Fibroblast of gingiva (primary cell): ENCODE measurements around the gene SFXN4.
A peak's percentile ranks its signal among the peaks of the same experiment; 100 is the strongest.

Experiments
- DNase-seq: peaks from one replicate; pipeline ENCODE4 v3.0.0-alpha.2; 2011; ENCODE audit warnings: low read depth

Gene SFXN4

GRCh38 chr10:119165171-119166117, at the start of gene SFXN4:
TSS of gene SFXN4 (minus strand) at chr10:119165714. CDS start at chr10:119165647, 67 bp downstream.
- peak; percentile 61 for DNase-seq

GRCh38 chr10:119211625-119212441, 46.3 kb upstream of the SFXN4 start:
- DNase-seq: no peak

- DNase-seq: peak; percentile 90
Observed at GRCh38 chr10:119211176-119211575, 45.7 kb upstream of the SFXN4 start.

GRCh38 chr10:119210633-119211032, 45.1 kb upstream of the SFXN4 start:
- DNase-seq: no peak

- DNase-seq: peak; percentile 15
Observed at GRCh38 chr10:119209736-119210355, 44.3 kb upstream of the SFXN4 start.

GRCh38 chr10:119209035-119209735, 43.7 kb upstream of the SFXN4 start:
- DNase-seq: peak; percentile 71

GRCh38 chr10:119208553-119208940, 43.0 kb upstream of the SFXN4 start:
- peak; percentile 31 for DNase-seq

GRCh38 chr10:119207713-119208552, 42.4 kb upstream of the SFXN4 start:
- DNase-seq: peak; percentile 50

- peak; percentile 98 for DNase-seq
Observed at GRCh38 chr10:119207366-119207666, 41.8 kb upstream of the SFXN4 start, which contains the start of gene GRK5. TSS of gene GRK5 (plus strand) at chr10:119207571. CDS start at chr10:119207918, 347 bp downstream.

GRCh38 chr10:119206603-119207365, 41.3 kb upstream of the SFXN4 start:
- peak; percentile 45 for DNase-seq

GRCh38 chr10:119205894-119206602, 40.5 kb upstream of the SFXN4 start:
- DNase-seq: no peak

- DNase-seq: no peak
Observed at GRCh38 chr10:119203006-119203405, 37.5 kb upstream of the SFXN4 start.

GRCh38 chr10:119201233-119201632, 35.7 kb upstream of the SFXN4 start:
- DNase-seq: no peak

GRCh38 chr10:119199231-119199992, 33.9 kb upstream of the SFXN4 start:
- peak; percentile 82 for DNase-seq

- DNase-seq: no peak
Observed at GRCh38 chr10:119198438-119198837, 32.9 kb upstream of the SFXN4 start.

- peak; percentile 23 for DNase-seq
Observed at GRCh38 chr10:119197921-119198320, 32.4 kb upstream of the SFXN4 start.

- DNase-seq: no peak
Observed at GRCh38 chr10:119191881-119192280, 26.4 kb upstream of the SFXN4 start.

- DNase-seq: no peak
Observed at GRCh38 chr10:119190954-119191785, 25.7 kb upstream of the SFXN4 start.
